ENCODE results near the gene CYP3A5. TPM values are rescaled to one million over a fixed set of nuclear protein-coding genes. Genes with fewer than 3 reads are reported as not detected.

CYP3A5 gene
- total RNA-seq, 2 donors from 2014 or later = 0.38 to 0.42 TPM

- Histone ChIP-seq H3K27ac (ENCODE audit: low read depth, low read length) (no peak overlapping the region), H3K9me3 (ENCODE audit: control insufficient read depth, low read length) (no peaks in the 10 kb centered on the region), H3K9ac (ENCODE audit: extremely low read depth, low read length, poor library complexity, severe bottlenecking) (no peak overlapping the region), H3K27me3 (ENCODE audit: control insufficient read depth, insufficient read depth, low read length, poor library complexity, severe bottlenecking) (no peaks in the 10 kb centered on the region), H3K4me1 (ENCODE audit: control insufficient read depth, insufficient read depth, low read length) (peaks cover 5% of the 10 kb centered on the region), H3K4me3 (ENCODE audit: low read length) (no peak overlapping the region), H3K36me3 (ENCODE audit: control insufficient read depth, insufficient read depth, low read length) (peaks cover 91% of the 10 kb centered on the region)
- H3K4me1 Mint-ChIP-seq = peaks cover 15% of the 10 kb centered on the region
- no peak for DNase-seq
- H3K36me3 Mint-ChIP-seq (ENCODE audit: low read depth) = peaks cover 87% of the 10 kb centered on the region
- no peaks in the 10 kb centered on the region for H3K27me3 Mint-ChIP-seq (ENCODE audit: insufficient read depth)
- H3K27ac Mint-ChIP-seq = no peak overlapping the region
- WGBS, 2 experiments (ENCODE audit: insufficient coverage in 1 of 2, insufficient read length in 1 of 2) = 92% methylated on average over 7 to 10 of the region's 10 CpGs
- no peak for TF ChIP-seq CTCF (conservative IDR thresholded peaks at IDR 0.05)
- H3K4me3 Mint-ChIP-seq = no peak overlapping the region
- H3K9me3 Mint-ChIP-seq = no peaks in the 10 kb centered on the region
Measured at GRCh38 chr7:99622596-99622995, 57.2 kb downstream of the CYP3A5 start.

DNA sequence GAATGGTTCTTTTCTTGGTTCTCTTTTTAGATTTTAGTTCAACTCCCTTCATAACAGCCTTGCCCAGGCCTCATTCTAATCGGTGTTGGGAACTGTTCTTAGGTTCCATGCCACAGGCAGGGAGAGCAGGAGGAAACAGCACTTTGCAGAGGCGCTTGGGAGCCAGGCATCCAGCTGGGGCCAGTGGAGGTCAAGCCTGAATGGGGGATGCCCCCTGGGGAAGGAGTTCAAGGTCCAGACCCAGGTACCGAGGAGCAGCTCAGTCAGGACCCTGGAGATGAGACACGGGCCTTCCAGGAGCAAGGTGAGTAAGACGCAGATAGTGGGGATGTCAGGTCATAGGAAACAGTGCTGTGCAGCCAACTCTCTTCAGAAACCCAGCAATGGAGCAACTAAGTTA, 58.5 kb downstream of the CYP3A5 start:
- peaks cover 5% of the 10 kb centered on the region for H3K4me1 ChIP-seq (ENCODE audit: control insufficient read depth, insufficient read depth, low read length)
- 93 to 95% methylated on average over 4 to 5 of the region's 5 CpGs for WGBS, 2 experiments (ENCODE audit: insufficient coverage in 1 of 2, insufficient read length in 1 of 2)
- no peak overlapping the region for H3K27ac ChIP-seq (ENCODE audit: low read depth, low read length)
- peaks cover 78% of the 10 kb centered on the region for H3K36me3 ChIP-seq (ENCODE audit: control insufficient read depth, insufficient read depth, low read length)
- no peak for DNase-seq
- no peak overlapping the region for H3K27ac Mint-ChIP-seq
- TF ChIP-seq CTCF (conservative IDR thresholded peaks at IDR 0.05) = no peak
- H3K9me3 Mint-ChIP-seq = peaks cover 1% of the 10 kb centered on the region
- H3K9ac ChIP-seq (ENCODE audit: extremely low read depth, low read length, poor library complexity, severe bottlenecking) = no peak overlapping the region
- no peak overlapping the region for H3K4me3 ChIP-seq (ENCODE audit: low read length)
- no peaks in the 10 kb centered on the region for H3K27me3 ChIP-seq (ENCODE audit: control insufficient read depth, insufficient read depth, low read length, poor library complexity, severe bottlenecking)
- H3K9me3 ChIP-seq (ENCODE audit: control insufficient read depth, low read length) = no peaks in the 10 kb centered on the region
- H3K27me3 Mint-ChIP-seq (ENCODE audit: insufficient read depth) = peaks cover 3% of the 10 kb centered on the region
- peaks cover 76% of the 10 kb centered on the region for H3K36me3 Mint-ChIP-seq (ENCODE audit: low read depth)
- no peak overlapping the region for H3K4me3 Mint-ChIP-seq
- H3K4me1 Mint-ChIP-seq = peaks cover 16% of the 10 kb centered on the region

- Histone ChIP-seq H3K27ac (ENCODE audit: low read depth, low read length) (no peak overlapping the region), H3K9ac (ENCODE audit: extremely low read depth, low read length, poor library complexity, severe bottlenecking) (no peak overlapping the region), H3K9me3 (ENCODE audit: control insufficient read depth, low read length) (no peaks in the 10 kb centered on the region), H3K4me1 (ENCODE audit: control insufficient read depth, insufficient read depth, low read length) (peaks cover 5% of the 10 kb centered on the region), H3K36me3 (ENCODE audit: control insufficient read depth, insufficient read depth, low read length) (peaks cover 62% of the 10 kb centered on the region), H3K27me3 (ENCODE audit: control insufficient read depth, insufficient read depth, low read length, poor library complexity, severe bottlenecking) (no peaks in the 10 kb centered on the region), H3K4me3 (ENCODE audit: low read length) (peak overlapping the region; percentile 92)
- TF ChIP-seq CTCF (conservative IDR thresholded peaks at IDR 0.05) = no peak
- Mint-ChIP-seq H3K36me3 (ENCODE audit: low read depth) (peaks cover 60% of the 10 kb centered on the region), H3K4me3 (no peak overlapping the region), H3K9me3 (peaks cover 2% of the 10 kb centered on the region), H3K27ac (no peak overlapping the region), H3K4me1 (peaks cover 16% of the 10 kb centered on the region), H3K27me3 (ENCODE audit: insufficient read depth) (peaks cover 10% of the 10 kb centered on the region)
- WGBS, 2 experiments (ENCODE audit: insufficient coverage in 1 of 2, insufficient read length in 1 of 2) = 97 to 98% methylated on average over 18 of the region's 18 CpGs
- DNase-seq = no peak
Measured at GRCh38 chr7:99619571-99620130, 60.1 kb downstream of the CYP3A5 start.

All from endodermal cell (in vitro differentiated cells).